ENCODE results near the gene ADAMTS17.

ADAMTS17 gene

GRCh38 chr15:100030586-100031229, 311.1 kb downstream of the ADAMTS17 start:
- no peak for TF ChIP-seq CTCF (IDR thresholded peaks at IDR 0.05; ENCODE audit: borderline replicate concordance, insufficient read depth, low read depth, low read length)

GRCh38 chr15:100029868-100030479, 311.8 kb downstream of the ADAMTS17 start:
- H3K4me3 ChIP-seq (ENCODE audit: low read depth, low read length): no peak overlapping the region
- TF ChIP-seq CTCF (IDR thresholded peaks at IDR 0.05; ENCODE audit: borderline replicate concordance, insufficient read depth, low read depth, low read length): no peak

More at GRCh38 chr15:100030586-100031229, 311.1 kb downstream of the ADAMTS17 start:
- H3K4me3 ChIP-seq (ENCODE audit: low read depth, low read length): no peak overlapping the region

GRCh38 chr15:100029045-100029444, 312.7 kb downstream of the ADAMTS17 start:
- TF ChIP-seq CTCF (IDR thresholded peaks at IDR 0.05; ENCODE audit: borderline replicate concordance, insufficient read depth, low read depth, low read length): no peak
- no peak overlapping the region for H3K4me3 ChIP-seq (ENCODE audit: low read depth, low read length)

GRCh38 chr15:100026041-100026440, 315.7 kb downstream of the ADAMTS17 start:
- no peak overlapping the region for H3K4me3 ChIP-seq (ENCODE audit: low read depth, low read length)

DNA sequence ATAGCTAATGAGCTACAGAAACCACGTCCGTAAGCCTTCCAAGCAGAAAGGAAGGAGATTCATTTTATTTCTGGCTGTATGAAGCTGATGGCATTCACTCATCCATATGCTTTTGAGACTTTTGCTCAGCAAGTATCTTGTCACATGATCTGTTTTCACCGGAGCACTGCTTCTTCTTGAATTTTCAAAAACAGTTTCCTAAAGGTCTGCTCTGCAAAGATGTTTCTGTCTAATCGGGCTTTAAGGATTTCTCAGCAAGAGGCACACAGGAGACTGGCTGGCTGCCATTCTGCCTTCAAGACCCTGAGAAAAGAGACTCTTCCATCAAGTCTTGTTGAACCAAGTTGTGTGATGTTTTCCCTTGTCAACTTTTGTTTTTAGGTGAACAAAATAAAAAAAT, 319.0 kb downstream of the ADAMTS17 start:
- TF ChIP-seq CTCF (IDR thresholded peaks at IDR 0.05; ENCODE audit: borderline replicate concordance, insufficient read depth, low read depth, low read length): no peak

More at GRCh38 chr15:100026041-100026440, 315.7 kb downstream of the ADAMTS17 start:
- TF ChIP-seq CTCF (IDR thresholded peaks at IDR 0.05; ENCODE audit: borderline replicate concordance, insufficient read depth, low read depth, low read length): no peak

DNA sequence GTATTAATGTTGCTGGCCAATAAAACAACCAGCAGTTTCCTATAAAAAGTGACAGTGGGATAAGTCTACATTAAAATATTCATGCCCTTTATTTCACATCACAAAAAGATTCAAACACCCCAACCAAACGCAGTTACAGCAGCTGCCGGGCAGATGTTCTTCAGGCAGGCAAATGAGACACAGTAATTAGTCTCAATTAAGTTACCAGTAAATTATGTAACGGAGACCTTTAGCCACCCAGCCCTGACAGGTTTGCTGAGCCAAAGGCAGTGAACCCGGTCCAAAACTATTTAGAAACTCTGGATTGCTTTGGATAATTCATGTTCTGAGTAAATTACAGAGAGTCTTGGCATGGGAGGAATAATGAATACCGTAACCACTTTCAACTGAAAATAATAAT, 319.4 kb downstream of the ADAMTS17 start:
- no peak overlapping the region for H3K4me3 ChIP-seq (ENCODE audit: low read depth, low read length)
- TF ChIP-seq CTCF (IDR thresholded peaks at IDR 0.05; ENCODE audit: borderline replicate concordance, insufficient read depth, low read depth, low read length): no peak

More for the DNA sequence above, 319.0 kb downstream of the ADAMTS17 start:
- no peak overlapping the region for H3K4me3 ChIP-seq (ENCODE audit: low read depth, low read length)

- no peak for TF ChIP-seq CTCF (IDR thresholded peaks at IDR 0.05; ENCODE audit: borderline replicate concordance, insufficient read depth, low read depth, low read length)
Observed at GRCh38 chr15:100021653-100022052, 320.1 kb downstream of the ADAMTS17 start.

More at GRCh38 chr15:100021653-100022052, 320.1 kb downstream of the ADAMTS17 start:
- no peak overlapping the region for H3K4me3 ChIP-seq (ENCODE audit: low read depth, low read length)

Measured in GM12875 (cell line).